NAMALWA (cell line): Measurements from ENCODE around the gene FAM47A.

Experiments used
- DNase-seq: peaks from one replicate; pipeline ENCODE4 v3.0.0-alpha.2; 2015; ENCODE audit warnings: low spot score

Gene FAM47A

DNA sequence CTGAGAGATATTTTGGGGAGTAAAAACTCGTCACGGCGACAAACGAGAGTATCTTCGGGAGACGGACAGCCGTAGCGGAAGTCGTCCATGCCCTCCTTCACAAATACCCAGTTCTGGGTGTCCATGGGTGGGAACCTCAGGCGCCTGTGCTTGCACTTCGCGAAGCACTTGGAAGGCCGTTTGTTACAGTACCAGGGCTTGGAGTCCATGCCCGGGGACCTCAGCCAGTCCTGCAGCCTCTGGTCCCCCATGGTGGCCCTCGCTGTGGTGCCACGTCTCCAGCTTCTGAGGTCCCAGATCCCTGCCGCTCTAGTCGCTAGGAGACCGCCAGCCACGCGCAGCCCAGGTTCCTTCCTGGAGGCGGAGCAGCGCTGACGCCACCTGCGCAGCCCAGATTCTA lies at the start of gene FAM47A:
FAM47A (minus strand) TSS at position 287 of the 400 bp plus-strand sequence; CDS start at position 251, 36 bp downstream.
- DNase-seq = no peak

DNA sequence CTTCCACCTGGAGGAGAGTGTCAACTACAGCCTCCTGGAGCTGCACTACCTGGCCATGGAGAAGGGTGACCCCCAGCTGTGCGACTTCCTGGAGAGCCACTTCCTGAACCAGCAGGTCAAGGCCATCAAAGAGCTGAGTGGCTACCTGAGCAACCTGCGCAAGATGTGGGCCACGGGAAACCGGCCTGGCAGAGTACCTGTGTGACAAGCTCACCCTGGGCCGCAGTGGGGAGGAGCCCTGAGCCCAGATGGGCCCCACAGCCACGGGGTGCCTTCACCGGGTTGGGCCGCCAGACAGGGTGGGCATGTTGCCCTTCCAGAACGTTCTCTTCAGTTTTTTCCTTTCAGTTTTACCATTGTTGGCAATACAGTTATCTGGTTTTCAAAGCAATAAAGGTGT lies 15.2 kb upstream of the FAM47A start:
- DNase-seq = no peak

DNA sequence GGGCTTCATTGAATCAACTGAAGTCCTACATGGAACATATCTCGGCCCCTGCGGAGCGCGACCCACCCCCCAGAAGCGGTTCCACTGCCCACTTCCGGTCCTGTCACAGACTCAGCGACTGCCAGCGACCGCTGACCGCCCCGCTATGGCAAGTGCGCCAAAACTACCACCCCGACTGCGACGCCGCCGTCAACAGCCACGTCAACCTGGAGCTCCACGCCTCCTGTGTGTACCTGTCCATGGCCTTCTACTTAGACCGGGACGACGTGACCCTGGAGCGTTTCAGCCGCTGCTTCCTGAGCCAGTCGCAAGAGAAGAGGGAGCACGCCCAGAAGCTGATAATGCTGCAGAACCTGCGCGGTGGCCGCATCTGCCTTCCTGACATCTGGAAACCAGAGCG lies 14.8 kb upstream of the FAM47A start:
- DNase-seq = no peak

DNA sequence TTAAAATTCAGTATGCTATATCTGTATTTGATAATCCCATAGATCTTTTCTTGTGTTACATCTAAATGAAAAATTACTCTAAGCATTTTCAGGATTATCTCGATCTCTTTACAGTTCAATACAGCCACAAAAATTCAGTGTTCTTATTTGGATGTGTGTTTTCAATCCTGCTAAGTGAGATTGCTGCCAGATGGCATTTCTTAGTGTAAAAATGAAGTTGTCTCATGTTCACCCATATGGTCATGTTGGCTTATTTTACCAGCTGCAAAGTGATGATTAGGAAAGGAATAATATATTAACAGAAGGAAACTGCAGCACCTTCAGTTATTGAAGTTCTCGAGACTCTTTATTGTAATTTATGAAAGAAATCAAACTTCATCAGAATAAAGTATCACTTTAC lies 12.1 kb upstream of the FAM47A start:
- DNase-seq = no peak

DNA sequence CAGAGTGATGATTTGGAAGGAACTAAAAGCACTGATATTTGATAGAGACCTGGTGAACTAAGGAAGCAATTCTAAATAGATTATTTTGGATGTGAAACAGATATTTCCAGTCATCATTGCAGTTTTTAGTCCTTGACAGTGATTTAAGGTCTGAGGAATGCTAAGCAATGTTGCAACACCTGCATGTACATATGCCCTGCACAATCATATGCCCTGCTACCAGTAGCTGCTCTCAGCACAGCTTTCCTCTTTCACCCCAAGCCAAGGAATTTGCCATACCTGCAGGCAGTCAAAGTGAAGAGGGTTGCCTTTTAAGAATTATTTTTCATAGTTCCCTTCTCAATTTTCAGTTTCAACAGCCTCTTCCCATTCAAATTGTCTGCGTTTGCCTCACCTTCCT lies 8.7 kb upstream of the FAM47A start:
- no peak for DNase-seq

DNA sequence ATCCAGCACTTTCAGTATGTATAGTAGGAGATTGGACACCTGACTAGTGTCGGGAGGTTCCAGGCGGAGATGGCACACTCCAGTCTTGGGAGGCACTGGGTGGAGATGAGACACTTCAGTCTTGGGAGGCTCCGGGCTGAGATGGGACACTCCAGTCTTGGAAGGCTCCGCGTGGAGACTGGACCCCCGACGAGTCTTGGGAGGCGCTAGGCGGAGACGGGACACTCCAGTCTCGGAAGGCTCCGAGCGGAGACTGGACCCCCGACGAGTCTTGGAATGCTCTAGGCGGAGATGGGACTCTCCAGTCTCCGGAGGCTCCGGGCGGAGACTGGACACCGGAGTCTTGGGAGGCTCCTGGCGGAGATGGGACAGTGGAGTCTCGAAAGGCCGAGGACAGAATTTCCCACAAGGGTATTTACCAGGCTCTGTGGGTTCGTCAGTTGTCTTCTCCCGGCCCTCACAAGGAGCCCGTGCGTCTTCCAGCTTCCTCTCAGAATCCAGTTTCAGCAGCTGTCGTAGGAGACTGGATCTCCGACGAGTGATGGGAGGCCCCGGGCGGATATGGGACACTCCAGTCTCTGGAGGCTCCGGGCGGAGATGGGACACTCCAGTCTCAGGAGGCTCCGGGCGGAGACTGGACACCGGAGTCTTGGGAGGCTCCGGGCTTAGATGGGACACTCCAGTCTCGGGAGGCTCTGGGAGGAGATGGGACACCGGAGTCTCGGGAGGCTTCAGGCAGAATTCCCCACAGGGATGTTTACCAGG lies 952 bp downstream of the FAM47A start:
- no peak for DNase-seq

DNA sequence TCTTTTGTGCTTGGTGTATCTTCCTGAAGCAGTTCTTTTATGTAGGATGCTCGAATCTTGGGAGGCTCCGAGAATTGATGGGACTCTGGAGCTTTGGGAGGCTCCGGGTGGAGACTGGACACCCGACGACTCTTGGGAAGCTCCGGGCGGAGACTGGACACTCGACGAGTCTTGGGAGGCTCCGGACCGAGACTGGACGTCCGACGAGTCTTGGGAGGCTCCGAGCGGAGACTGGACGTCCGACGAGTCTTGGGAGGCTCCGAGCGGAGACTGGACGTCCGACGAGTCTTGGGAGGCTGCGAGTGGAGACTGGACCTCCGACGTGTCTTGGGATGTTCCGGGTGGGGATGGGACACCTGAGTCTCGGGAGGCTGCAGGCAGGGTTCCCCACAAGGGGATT lies 1.6 kb downstream of the FAM47A start:
- no peak for DNase-seq

DNA sequence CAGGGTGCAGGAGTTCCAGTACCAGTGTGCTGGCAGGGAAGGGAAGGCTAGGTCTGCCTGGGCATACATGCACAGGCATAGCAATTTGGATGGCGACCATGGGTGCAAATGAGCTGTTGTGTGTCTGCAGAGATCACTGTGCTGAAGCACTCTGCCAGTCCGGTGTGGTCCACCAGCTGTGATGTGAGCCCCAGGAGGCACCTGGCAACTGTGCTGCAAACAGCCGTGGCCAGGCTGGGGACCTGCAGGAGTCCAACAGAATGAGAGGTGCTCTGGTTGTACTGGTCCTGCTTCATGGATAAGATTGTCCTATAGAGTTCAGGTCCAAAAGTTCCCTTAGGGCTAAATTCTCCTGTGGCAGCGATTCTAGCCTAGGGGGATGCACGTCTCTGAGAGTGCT lies 6.1 kb downstream of the FAM47A start:
- no peak for DNase-seq

DNA sequence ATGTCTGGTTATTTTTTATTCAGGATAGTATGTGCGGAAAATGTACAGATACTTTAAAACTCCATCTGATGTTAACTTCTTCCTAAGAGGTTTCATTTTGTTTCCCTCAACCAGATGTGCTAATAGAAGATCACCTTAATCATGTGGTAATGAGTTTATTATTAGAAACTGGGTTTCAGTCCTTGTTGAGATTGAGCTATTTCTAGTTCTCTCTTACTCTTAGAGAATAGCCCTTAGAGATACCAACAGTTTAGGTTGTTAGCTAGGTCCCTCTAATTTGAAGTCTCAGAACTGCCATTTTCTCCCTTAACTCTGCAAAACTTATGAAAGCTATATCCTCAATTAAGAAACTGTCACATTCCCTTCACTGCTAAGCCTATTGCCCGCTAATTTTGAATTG lies 13.0 kb downstream of the FAM47A start:
- DNase-seq = no peak

DNA sequence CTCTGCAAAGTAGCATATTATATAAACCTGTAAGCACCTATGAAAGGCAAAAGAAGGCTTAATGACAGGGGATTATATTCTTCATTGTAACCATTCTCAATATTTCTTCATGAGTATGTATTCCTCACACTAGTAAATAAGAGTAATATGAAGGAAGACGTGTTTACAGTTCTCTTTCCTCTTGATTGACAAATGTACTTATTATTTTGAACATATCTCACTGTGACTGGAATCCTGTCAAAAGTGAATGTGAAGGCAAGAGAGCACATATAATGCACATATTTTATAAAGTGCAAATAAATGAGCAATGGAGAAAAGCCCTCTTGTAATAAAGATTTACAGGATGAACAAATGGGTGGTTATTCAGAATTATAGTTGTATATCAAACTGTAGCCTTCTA lies 19.7 kb downstream of the FAM47A start:
- no peak for DNase-seq
